ENCODE results near the gene HIVEP3.

The HIVEP3 gene

GRCh38 chr1:41769068-41769467 lies 149.7 kb downstream of the HIVEP3 start:
- H3K9ac ChIP-seq (ENCODE audit: low read depth, low read length): no peak overlapping the region

GRCh38 chr1:41768583-41768982 lies 150.1 kb downstream of the HIVEP3 start:
- no peaks in the 10 kb centered on the region for H3K9me3 ChIP-seq (ENCODE audit: control insufficient read depth, insufficient read depth, low read length)
- H3K4me1 ChIP-seq (ENCODE audit: insufficient read depth, low read length): no peaks in the 10 kb centered on the region
- H3K9ac ChIP-seq (ENCODE audit: low read depth, low read length): no peak overlapping the region
- no peaks in the 10 kb centered on the region for H3K36me3 ChIP-seq (ENCODE audit: insufficient read depth, low read length)

More at GRCh38 chr1:41769068-41769467, 149.7 kb downstream of the HIVEP3 start:
- Histone ChIP-seq H3K4me1 (ENCODE audit: insufficient read depth, low read length) (no peaks in the 10 kb centered on the region), H3K36me3 (ENCODE audit: insufficient read depth, low read length) (no peaks in the 10 kb centered on the region), H3K9me3 (ENCODE audit: control insufficient read depth, insufficient read depth, low read length) (no peaks in the 10 kb centered on the region)

DNA sequence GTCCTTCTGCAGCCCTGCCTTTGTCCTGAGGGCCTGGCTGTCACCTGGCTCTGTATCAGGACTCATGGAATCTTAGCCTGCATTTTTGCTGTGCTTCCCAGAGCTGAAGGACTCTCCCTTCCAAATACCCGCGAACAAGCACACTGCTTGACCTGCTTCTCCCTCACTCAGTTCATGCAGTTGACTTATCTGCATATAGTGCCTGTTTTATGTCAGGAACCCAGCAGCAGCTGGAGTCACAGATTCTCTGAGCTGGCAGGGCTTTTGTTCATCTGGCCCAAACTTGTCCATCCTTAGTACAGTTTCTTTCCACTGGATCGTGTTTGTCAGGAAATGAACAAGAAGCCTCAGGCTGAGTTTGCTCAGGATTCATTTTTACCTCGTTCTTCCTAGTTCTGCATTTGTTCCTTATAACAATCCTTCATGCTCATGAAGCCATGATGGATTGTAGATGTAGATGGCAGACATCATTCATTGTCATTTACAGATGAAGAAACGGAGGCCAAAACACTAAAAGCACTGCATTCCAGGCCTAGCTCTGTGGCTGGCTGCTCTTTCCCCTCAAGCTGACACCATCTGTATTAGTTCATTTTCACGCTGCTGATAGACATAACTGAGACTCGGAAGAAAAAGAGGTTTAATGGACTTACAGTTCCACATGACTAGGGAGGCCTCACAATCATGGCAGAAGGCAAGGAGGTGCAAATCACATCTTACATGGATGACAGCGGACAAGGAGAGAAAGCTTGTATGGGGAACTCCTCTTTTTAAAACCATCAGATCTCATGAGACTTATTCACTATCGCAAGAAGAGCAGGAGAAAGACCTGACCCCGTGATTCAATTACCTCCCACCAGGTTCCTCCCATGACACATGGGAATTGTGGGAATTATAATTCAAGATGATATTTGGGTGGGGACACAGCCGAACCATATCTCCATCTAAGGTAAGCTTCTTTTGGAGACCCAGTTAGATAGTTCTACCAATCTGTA lies 150.9 kb downstream of the HIVEP3 start:
- Histone ChIP-seq H3K36me3 (ENCODE audit: insufficient read depth, low read length) (no peaks in the 10 kb centered on the region), H3K9me3 (ENCODE audit: control insufficient read depth, insufficient read depth, low read length) (no peaks in the 10 kb centered on the region), H3K4me1 (ENCODE audit: insufficient read depth, low read length) (no peaks in the 10 kb centered on the region), H3K9ac (ENCODE audit: low read depth, low read length) (no peak overlapping the region)

- H3K4me1 ChIP-seq (ENCODE audit: insufficient read depth, low read length): no peaks in the 10 kb centered on the region
- no peaks in the 10 kb centered on the region for H3K9me3 ChIP-seq (ENCODE audit: control insufficient read depth, insufficient read depth, low read length)
- no peak overlapping the region for H3K9ac ChIP-seq (ENCODE audit: low read depth, low read length)
- H3K36me3 ChIP-seq (ENCODE audit: insufficient read depth, low read length): no peaks in the 10 kb centered on the region
Measured at GRCh38 chr1:41766546-41766945, 152.2 kb downstream of the HIVEP3 start.

DNA sequence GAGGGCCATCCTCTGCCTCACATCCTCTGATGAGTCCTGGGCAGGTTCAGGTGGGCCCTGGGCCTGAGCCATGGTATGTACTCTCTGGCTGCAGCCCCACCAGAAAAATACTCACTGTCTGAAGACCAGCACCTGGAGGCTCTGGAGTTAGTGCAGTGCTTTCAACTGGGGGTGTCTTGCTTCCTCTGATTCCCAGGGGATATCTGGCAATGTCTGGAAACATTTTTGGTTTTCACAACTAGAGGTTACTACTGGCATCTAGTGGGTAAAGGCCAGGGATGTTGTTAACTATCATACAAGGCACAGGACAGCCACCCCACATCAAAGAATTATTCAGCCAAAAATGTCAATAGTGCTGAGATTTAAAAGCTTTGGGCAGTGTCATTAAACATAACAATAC lies 152.7 kb downstream of the HIVEP3 start:
- no peaks in the 10 kb centered on the region for H3K9me3 ChIP-seq (ENCODE audit: control insufficient read depth, insufficient read depth, low read length)
- H3K36me3 ChIP-seq (ENCODE audit: insufficient read depth, low read length): no peaks in the 10 kb centered on the region
- H3K9ac ChIP-seq (ENCODE audit: low read depth, low read length): no peak overlapping the region
- no peaks in the 10 kb centered on the region for H3K4me1 ChIP-seq (ENCODE audit: insufficient read depth, low read length)

DNA sequence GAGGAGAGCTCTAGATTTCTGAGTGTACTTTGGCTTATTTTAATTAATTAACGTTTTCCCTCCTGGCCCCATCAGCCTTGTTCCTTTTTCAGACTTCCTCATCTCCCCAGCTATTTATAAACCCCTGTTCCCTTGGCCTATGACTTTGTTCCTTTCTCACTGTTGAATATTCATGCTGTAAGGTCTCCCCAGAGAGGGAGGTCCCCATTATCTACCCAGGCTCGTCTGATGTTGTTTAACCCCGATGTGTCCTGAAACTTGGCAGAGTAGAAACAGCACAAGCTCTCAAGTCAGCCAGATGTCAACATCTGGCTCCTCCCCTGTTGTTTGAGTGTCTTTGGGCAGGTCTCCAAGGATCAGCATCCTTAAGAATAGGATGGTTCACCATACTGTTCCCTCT lies 153.6 kb downstream of the HIVEP3 start:
- Histone ChIP-seq H3K36me3 (ENCODE audit: insufficient read depth, low read length) (no peaks in the 10 kb centered on the region), H3K9ac (ENCODE audit: low read depth, low read length) (no peak overlapping the region), H3K4me1 (ENCODE audit: insufficient read depth, low read length) (no peaks in the 10 kb centered on the region), H3K9me3 (ENCODE audit: control insufficient read depth, insufficient read depth, low read length) (no peaks in the 10 kb centered on the region)

- no peaks in the 10 kb centered on the region for H3K36me3 ChIP-seq (ENCODE audit: insufficient read depth, low read length)
- no peaks in the 10 kb centered on the region for H3K4me1 ChIP-seq (ENCODE audit: insufficient read depth, low read length)
- H3K9ac ChIP-seq (ENCODE audit: low read depth, low read length): no peak overlapping the region
- no peaks in the 10 kb centered on the region for H3K9me3 ChIP-seq (ENCODE audit: control insufficient read depth, insufficient read depth, low read length)
Measured at GRCh38 chr1:41764656-41765055, 154.1 kb downstream of the HIVEP3 start.

DNA sequence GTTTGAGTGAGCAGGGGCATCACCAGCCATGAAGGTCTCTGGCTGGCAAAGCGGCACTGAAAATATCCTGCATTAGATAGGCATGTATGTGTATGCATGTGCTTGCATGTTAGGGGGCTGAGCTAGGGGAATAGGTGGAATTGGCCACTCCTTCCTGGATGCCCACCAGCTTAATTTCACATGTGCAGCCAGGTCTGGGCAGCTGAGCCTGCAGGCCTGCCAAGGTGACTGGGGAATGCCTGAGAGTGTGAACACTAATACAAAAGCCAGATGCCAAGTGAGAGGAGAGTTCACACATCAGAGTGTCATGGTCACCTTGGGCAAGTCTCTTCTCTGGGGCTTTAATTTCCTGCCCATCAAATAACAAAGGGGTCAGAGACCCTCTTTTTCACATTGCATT lies 155.9 kb downstream of the HIVEP3 start:
- Histone ChIP-seq H3K4me1 (ENCODE audit: insufficient read depth, low read length) (no peaks in the 10 kb centered on the region), H3K9ac (ENCODE audit: low read depth, low read length) (no peak overlapping the region), H3K36me3 (ENCODE audit: insufficient read depth, low read length) (no peaks in the 10 kb centered on the region), H3K9me3 (ENCODE audit: control insufficient read depth, insufficient read depth, low read length) (no peaks in the 10 kb centered on the region)

DNA sequence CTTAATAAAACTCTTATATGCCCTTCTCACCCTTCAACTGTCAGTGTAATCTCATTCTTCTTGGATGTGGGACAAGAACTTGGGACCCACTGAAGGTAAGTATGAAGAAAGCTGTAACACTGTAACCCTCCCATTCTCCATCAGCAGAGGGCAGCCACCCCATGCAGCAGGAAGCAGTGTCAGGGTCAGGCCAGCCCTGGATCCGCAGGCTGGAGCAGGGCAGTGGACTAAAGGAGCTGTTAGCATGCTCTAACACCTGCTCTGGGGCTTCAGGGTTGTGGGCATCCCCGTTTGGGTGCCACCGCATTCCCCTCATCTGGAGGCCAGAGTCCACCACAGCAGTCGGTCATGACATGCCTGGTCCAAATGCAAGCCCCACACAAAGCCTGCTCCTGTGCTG lies 156.5 kb downstream of the HIVEP3 start:
- Histone ChIP-seq H3K9me3 (ENCODE audit: control insufficient read depth, insufficient read depth, low read length) (no peaks in the 10 kb centered on the region), H3K9ac (ENCODE audit: low read depth, low read length) (no peak overlapping the region), H3K4me1 (ENCODE audit: insufficient read depth, low read length) (no peaks in the 10 kb centered on the region), H3K36me3 (ENCODE audit: insufficient read depth, low read length) (no peaks in the 10 kb centered on the region)

DNA sequence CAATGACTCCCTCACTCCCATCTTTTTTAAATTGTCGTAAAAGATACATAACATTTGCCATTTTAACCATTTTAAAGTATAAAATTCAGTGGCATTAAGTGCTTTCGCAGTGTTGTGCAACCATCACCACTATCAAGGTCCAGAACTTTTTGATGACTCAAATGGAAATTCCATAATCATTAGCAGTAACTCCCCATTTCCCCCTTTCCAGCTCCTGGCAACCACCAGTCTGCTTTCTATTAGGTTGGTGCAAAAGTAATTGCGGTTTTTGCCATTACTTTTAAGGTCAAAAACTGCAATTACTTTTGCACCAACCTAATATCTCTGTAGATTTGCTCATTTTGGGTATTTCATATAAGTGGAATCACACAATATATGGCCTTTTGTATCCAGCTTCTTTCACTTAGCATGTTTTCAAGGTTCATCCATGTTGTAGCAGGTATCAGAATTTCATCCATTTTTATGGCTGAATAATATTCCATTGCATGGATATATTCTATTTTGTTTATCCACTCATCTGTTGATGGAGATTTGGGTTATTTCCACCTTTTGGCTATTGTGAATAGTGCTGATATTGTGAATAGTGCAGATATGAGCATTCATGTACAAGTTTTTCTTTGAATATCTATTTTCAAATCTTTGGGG lies 159.7 kb downstream of the HIVEP3 start:
- Histone ChIP-seq H3K36me3 (ENCODE audit: insufficient read depth, low read length) (no peaks in the 10 kb centered on the region), H3K4me1 (ENCODE audit: insufficient read depth, low read length) (no peaks in the 10 kb centered on the region), H3K9ac (ENCODE audit: low read depth, low read length) (no peak overlapping the region), H3K9me3 (ENCODE audit: control insufficient read depth, insufficient read depth, low read length) (no peaks in the 10 kb centered on the region)

DNA sequence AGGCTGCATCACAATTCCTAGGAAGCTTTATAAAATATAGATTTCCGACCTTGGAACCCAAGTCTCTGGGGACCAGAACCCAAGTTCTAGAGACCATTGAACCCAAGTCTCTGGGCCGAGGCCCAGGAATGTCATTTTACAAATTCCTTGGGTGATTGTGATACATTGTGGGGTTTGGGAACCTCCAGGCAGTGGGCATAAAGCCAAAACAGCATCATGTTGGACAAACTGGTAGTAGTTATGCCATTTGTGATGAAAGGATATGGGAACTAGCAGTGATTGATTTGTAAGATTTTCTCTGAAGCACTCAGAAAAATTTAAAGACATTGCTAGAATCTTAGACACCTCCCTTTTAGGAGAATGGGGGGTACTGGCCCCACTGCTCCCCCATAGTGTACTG lies 160.2 kb downstream of the HIVEP3 start:
- H3K9ac ChIP-seq (ENCODE audit: low read depth, low read length): no peak overlapping the region

DNA sequence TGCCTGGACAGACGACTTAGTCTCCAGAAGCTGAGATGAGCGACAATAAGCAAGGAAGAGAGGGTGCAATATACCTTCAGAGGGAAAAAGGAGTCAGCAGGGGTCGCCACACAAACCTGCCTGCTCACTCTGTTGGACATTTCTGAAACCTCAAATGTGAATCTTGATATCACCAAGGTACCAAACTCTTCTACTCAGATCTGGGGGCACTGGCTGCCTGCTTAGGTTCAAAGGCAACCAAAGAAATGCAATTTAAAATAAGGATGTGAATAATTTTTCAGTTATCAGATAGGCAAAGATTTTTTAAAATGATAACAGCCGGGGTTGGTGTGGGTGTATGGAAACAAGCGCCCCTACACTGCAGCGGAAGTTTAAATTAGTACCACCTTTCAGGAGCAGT lies 164.2 kb downstream of the HIVEP3 start:
- Histone ChIP-seq H3K4me1 (ENCODE audit: insufficient read depth, low read length) (peaks cover 4% of the 10 kb centered on the region; the same call in 1 of the 2 replicates), H3K9ac (ENCODE audit: low read depth, low read length) (no peak overlapping the region), H3K9me3 (ENCODE audit: control insufficient read depth, insufficient read depth, low read length) (no peaks in the 10 kb centered on the region), H3K36me3 (ENCODE audit: insufficient read depth, low read length) (no peaks in the 10 kb centered on the region)

More for the DNA sequence above, 160.2 kb downstream of the HIVEP3 start:
- no peaks in the 10 kb centered on the region for H3K36me3 ChIP-seq (ENCODE audit: insufficient read depth, low read length)
- no peaks in the 10 kb centered on the region for H3K4me1 ChIP-seq (ENCODE audit: insufficient read depth, low read length)
- no peaks in the 10 kb centered on the region for H3K9me3 ChIP-seq (ENCODE audit: control insufficient read depth, insufficient read depth, low read length)

GRCh38 chr1:41752514-41753170 lies 166.1 kb downstream of the HIVEP3 start:
- Histone ChIP-seq H3K9me3 (ENCODE audit: control insufficient read depth, insufficient read depth, low read length) (no peaks in the 10 kb centered on the region), H3K9ac (ENCODE audit: low read depth, low read length) (no peak overlapping the region), H3K4me1 (ENCODE audit: insufficient read depth, low read length) (peaks cover 4% of the 10 kb centered on the region; the same call in 1 of the 2 replicates), H3K36me3 (ENCODE audit: insufficient read depth, low read length) (no peaks in the 10 kb centered on the region)

DNA sequence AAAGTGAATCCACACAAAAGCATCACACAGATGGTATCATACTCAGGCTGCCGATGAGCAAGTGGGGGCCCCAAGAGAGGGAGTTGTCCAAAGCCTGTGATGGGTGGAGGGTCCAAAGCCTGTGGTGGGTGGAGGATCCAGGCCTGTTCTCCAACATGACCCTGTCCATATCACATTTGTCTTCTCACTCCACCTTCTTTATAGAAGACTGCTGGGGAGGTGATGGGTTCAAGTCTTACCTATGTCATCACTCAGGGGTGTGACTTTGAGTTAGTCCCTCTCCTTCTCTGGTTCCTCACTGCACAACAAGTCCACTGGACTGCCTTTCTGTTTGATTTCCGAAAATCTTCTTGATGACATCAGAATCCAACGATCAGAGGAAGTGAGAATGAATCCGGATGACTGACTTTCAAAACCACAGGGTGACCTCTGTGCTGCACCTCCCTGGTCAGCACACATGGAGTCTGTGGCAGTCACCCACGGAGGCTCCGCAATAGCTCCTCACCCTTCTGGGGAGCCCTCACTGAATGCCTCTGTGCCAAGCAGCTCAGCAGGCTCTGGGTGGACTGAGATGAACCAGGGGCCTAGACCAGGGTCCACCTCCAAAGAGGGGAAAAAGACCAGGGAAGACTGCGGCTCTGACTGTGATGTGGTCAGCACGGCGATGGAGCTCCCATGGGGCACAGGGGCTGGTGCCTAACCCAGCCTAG lies 166.8 kb downstream of the HIVEP3 start:
- Histone ChIP-seq H3K4me1 (ENCODE audit: insufficient read depth, low read length) (peaks cover 4% of the 10 kb centered on the region; the same call in 1 of the 2 replicates), H3K9ac (ENCODE audit: low read depth, low read length) (no peak overlapping the region), H3K36me3 (ENCODE audit: insufficient read depth, low read length) (no peaks in the 10 kb centered on the region), H3K9me3 (ENCODE audit: control insufficient read depth, insufficient read depth, low read length) (no peaks in the 10 kb centered on the region)
